Upper lobe of left lung (tissue), 4 donors: Measurements from ENCODE around the gene TAP2.

Experiments used
- EP300 ChIP-seq, 4 donors: sonication (generic); formaldehyde crosslinking; IDR thresholded peaks; one replicate each; pipeline ENCODE4 v1.5.1; 2017; ENCODE audit warnings: antibody characterized with exemption in 4 of 4, control low read depth in 2 of 4
- POLR2A ChIP-seq, 4 donors: fragments of 450-650 bp; IDR thresholded peaks; one replicate each; pipeline ENCODE4 v1.5.1; 2016 to 2017; ENCODE audit warnings: antibody characterized with exemption in 4 of 4, mild to moderate bottlenecking in 2 of 4
- TF ChIP-seq, protein P1 (sequence below), 6 experiments: fragments of 450-650 bp in 4 of 6; fragments of 200-600 bp in 2 of 6; sonication (generic) in 2 of 6; IDR thresholded peaks; one replicate each; pipeline ENCODE4 v1.5.1; 2016 to 2019; ENCODE audit warnings: antibody characterized with exemption in 6 of 6

- no peak for TF ChIP-seq EP300 (IDR thresholded peaks at IDR 0.05)
- TF ChIP-seq, protein P1, sequence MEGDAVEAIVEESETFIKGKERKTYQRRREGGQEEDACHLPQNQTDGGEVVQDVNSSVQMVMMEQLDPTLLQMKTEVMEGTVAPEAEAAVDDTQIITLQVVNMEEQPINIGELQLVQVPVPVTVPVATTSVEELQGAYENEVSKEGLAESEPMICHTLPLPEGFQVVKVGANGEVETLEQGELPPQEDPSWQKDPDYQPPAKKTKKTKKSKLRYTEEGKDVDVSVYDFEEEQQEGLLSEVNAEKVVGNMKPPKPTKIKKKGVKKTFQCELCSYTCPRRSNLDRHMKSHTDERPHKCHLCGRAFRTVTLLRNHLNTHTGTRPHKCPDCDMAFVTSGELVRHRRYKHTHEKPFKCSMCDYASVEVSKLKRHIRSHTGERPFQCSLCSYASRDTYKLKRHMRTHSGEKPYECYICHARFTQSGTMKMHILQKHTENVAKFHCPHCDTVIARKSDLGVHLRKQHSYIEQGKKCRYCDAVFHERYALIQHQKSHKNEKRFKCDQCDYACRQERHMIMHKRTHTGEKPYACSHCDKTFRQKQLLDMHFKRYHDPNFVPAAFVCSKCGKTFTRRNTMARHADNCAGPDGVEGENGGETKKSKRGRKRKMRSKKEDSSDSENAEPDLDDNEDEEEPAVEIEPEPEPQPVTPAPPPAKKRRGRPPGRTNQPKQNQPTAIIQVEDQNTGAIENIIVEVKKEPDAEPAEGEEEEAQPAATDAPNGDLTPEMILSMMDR (IDR thresholded peaks at IDR 0.05), result no peak
- no peak for TF ChIP-seq POLR2A (IDR thresholded peaks at IDR 0.05)
These were observed 49.1 kb upstream of the TAP2 start for GRCh38 chr6:32887616-32888015.
